Hepatocyte (in vitro differentiated cells): ENCODE data around the gene FGF9. TPM values are rescaled to one million over a fixed set of nuclear protein-coding genes. Genes with fewer than 3 reads are reported as not detected.

Experiments
- DNase-seq: peaks from one replicate; pipeline ENCODE4 v3.0.0-alpha.2; 2016; ENCODE audit warnings: low spot score
- H2AFZ ChIP-seq: fragments of 200-600 bp; sonication (generic); 2 replicates; pipeline ENCODE4 v1.6.0; 2016; ENCODE audit warnings: antibody characterized with exemption, mild to moderate bottlenecking
- H3K27ac ChIP-seq: fragments of 200-600 bp; sonication (generic); 2 replicates; pipeline ENCODE4 v1.5.1; 2016; ENCODE audit warnings: mild to moderate bottlenecking
- H3K27me3 ChIP-seq: fragments of 200-600 bp; sonication (generic); 2 replicates; pipeline ENCODE4 v1.6.1; 2016
- H3K36me3 ChIP-seq: fragments of 200-600 bp; sonication (generic); replicated peaks from 2 replicates; pipeline ENCODE4 v1.5.1; 2016; ENCODE audit warnings: low read depth; ENCODE audit not compliant: insufficient read depth
- H3K4me1 ChIP-seq: fragments of 200-600 bp; sonication (generic); 2 replicates; pipeline ENCODE4 v1.5.1; 2016; ENCODE audit warnings: mild to moderate bottlenecking, moderate library complexity; ENCODE audit not compliant: insufficient read depth
- H3K4me2 ChIP-seq: fragments of 200-600 bp; sonication (generic); 2 replicates; pipeline ENCODE4 v1.6.0; 2016
- H3K4me3 ChIP-seq: fragments of 200-600 bp; sonication (generic); 2 replicates; pipeline ENCODE4 v1.5.1; 2016; ENCODE audit warnings: mild to moderate bottlenecking
- H3K79me2 ChIP-seq: fragments of 200-600 bp; sonication (generic); 2 replicates; pipeline ENCODE4 v1.6.0; 2017; ENCODE audit warnings: mild to moderate bottlenecking
- H3K9me2 ChIP-seq: fragments of 200-600 bp; sonication (generic); replicated peaks from 2 replicates; pipeline ENCODE4 v1.6.0; 2017; ENCODE audit warnings: mild to moderate bottlenecking; ENCODE audit not compliant: insufficient read depth
- H3K9me3 ChIP-seq: fragments of 200-600 bp; sonication (generic); 2 replicates; pipeline ENCODE4 v1.5.1; 2016; ENCODE audit warnings: low read depth, mild to moderate bottlenecking
- H4K20me1 ChIP-seq: fragments of 200-600 bp; sonication (generic); 2 replicates; pipeline ENCODE4 v1.6.0; 2016; ENCODE audit warnings: mild to moderate bottlenecking; ENCODE audit not compliant: insufficient read depth, poor library complexity, severe bottlenecking
- EZH2 ChIP-seq: fragments of 200-600 bp; sonication (generic); IDR thresholded peaks from 2 replicates; pipeline ENCODE4 v1.6.1; 2016; ENCODE audit warnings: antibody characterized with exemption, mild to moderate bottlenecking, borderline replicate concordance
- EZH2phosphoT487 ChIP-seq: fragments of 200-600 bp; sonication (generic); IDR thresholded peaks from one replicate; pipeline ENCODE4 v1.6.1; 2018; ENCODE audit warnings: antibody characterized with exemption, mild to moderate bottlenecking, low read depth, moderate library complexity; ENCODE audit not compliant: unreplicated experiment, severe bottlenecking
- WGBS: methylation state at CpG from one replicate; pipeline ENCODE4 v1.1.6; 2016; ENCODE audit warnings: low lambda C conversion rate; ENCODE audit errors: missing lambda C conversion rate; 5-methylcytosine and 5-hydroxymethylcytosine counted together
- polyA plus RNA-seq: library from polyadenylated mRNA; unstranded; fragments of >200 nt; fragmentation: Nextera tagmentation; extraction: Ambion mirVana; gene quantifications from 2 replicates; pipeline ENCODE4 v1.2.1, GENCODE V29; 2016
- total RNA-seq: library from RNA; depleted of rRNA; stranded (reverse); fragments of >200 nt; gene quantifications from 2 replicates; pipeline ENCODE4 v1.2.3, GENCODE V29; 2014
- TF ChIP-seq, protein P1 (sequence below): fragments of 200-600 bp; sonication (generic); IDR thresholded peaks from 2 replicates; pipeline ENCODE4 v1.5.1; 2016; ENCODE audit warnings: antibody characterized with exemption, mild to moderate bottlenecking; ENCODE audit not compliant: poor library complexity

Gene FGF9
- total and polyA plus RNA-seq, 2 experiments from 2014 or later, result 1.6 to 2.0 TPM

DNA sequence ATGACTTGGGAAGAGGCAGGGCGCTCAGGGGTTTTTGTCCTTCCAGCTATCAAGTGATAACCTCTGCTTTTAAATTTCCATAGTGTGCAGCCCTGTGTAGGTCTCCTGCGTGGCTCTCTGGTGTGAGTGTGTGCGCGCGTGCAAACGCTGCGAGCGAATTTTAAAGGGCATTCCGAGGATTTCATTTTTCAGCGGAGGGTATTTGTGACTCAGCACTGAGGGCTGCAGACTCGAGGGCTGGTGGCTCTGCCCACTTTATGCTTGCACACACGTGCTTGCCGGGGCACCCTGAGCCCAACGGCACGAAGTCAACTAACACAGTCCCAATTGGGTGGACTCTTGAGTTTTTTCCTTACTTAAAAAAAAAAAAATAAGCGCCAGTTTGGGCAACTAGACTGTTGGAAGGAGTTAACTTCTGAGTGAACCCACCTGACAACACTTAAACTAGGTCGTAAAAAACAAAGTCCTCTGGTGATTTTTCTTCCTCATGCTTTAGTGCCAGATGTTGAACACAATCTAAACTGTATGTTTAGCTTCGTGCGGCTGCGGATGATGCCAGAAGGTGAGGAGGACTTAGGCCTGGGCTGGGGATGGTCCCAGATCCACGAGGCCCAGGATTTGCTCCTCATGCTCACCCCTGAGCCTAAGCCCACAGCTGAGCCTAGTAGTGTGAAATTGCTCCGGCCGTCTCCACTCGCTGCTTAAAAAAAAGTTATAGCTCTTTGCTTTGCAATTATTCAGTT, 2.1 kb downstream of the FGF9 start:
- Histone ChIP-seq H3K9me2 (no peaks in the 10 kb centered on the region), H3K4me2 (peak overlapping the region; percentile 98), H3K27ac (no peak overlapping the region), H3K27me3 (peaks cover 18% of the 10 kb centered on the region), H4K20me1 (no peaks in the 10 kb centered on the region), H3K4me3 (peak overlapping the region; percentile 79), H3K79me2 (peaks cover 3% of the 10 kb centered on the region), H3K4me1 (peaks cover 23% of the 10 kb centered on the region), H2AFZ (peak overlapping the region; percentile 21), H3K9me3 (no peaks in the 10 kb centered on the region), H3K36me3 (no peaks in the 10 kb centered on the region)
- TF ChIP-seq EZH2, result no peak
- TF ChIP-seq, protein P1, sequence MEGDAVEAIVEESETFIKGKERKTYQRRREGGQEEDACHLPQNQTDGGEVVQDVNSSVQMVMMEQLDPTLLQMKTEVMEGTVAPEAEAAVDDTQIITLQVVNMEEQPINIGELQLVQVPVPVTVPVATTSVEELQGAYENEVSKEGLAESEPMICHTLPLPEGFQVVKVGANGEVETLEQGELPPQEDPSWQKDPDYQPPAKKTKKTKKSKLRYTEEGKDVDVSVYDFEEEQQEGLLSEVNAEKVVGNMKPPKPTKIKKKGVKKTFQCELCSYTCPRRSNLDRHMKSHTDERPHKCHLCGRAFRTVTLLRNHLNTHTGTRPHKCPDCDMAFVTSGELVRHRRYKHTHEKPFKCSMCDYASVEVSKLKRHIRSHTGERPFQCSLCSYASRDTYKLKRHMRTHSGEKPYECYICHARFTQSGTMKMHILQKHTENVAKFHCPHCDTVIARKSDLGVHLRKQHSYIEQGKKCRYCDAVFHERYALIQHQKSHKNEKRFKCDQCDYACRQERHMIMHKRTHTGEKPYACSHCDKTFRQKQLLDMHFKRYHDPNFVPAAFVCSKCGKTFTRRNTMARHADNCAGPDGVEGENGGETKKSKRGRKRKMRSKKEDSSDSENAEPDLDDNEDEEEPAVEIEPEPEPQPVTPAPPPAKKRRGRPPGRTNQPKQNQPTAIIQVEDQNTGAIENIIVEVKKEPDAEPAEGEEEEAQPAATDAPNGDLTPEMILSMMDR, result no peak
- no peak for TF ChIP-seq EZH2phosphoT487
- DNase-seq, result no peak
- 5% methylated on average over 24 of the region's 24 CpGs for WGBS

DNA sequence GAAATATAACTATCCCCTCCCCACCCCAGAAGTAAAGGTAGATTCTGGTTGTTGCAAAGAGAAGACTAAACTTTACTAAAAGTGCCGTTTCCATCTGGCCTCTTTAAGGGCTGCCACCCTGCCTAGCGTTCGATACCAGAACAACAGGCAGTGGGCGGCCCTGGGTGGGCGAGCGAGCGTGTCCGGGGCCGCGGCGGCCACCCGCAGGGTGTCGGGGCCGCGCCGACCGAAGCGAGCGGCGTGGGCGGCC, 2.6 kb downstream of the FGF9 start:
- no peak for DNase-seq
- no peak overlapping the region for H3K27ac ChIP-seq
- WGBS, result under 1% methylated on average over 21 of the region's 21 CpGs

DNA sequence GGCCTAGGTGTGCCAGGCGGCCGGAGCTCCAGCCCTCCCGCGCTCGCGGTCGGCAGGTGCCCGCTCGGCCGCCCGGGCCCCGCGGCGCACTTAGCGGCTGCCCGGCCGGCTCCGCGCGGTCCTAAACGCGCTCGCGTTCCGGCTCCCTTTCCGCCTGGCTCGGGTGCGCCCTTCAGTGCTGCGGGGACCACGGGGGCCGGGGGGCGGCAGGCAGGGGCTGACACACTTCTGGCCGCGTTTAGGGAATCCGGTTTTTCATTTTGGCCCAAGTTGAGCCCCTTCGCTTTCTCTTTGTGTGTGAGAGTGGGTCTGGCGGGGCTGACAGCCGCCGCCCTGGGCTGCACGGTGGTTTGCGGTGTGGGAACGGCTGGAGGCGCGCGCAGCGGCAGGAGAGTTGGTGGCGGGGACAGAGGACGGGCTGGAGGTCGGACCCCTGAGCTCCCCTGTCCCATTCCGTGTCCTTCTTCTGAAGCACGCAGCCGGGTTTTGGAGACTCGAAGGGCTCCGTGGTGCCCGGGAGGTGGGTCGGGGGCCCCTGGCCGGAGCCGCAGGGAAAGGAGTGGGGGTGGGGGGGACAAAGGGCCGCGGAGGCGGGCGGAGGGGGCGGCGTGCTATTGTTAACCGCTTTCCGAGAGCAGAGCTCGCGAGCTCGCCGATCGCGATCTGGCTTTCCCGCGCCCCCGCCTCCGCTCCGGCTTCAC, 3.1 kb downstream of the FGF9 start:
- Histone ChIP-seq H3K4me2 (peak overlapping the region; percentile 98), H3K4me3 (peak overlapping the region; percentile 79), H3K36me3 (no peaks in the 10 kb centered on the region), H3K79me2 (peaks cover 3% of the 10 kb centered on the region), H2AFZ (peak overlapping the region; percentile 95), H3K27ac (peak overlapping the region; percentile 37), H4K20me1 (no peaks in the 10 kb centered on the region), H3K4me1 (peaks cover 20% of the 10 kb centered on the region), H3K9me3 (no peaks in the 10 kb centered on the region), H3K9me2 (no peaks in the 10 kb centered on the region), H3K27me3 (peaks cover 18% of the 10 kb centered on the region)
- WGBS, result 2% methylated on average over 49 of the region's 77 CpGs
- TF ChIP-seq EZH2phosphoT487, result no peak
- DNase-seq, result peak; percentile 76

More for the DNA sequence above, 2.6 kb downstream of the FGF9 start:
- Histone ChIP-seq H3K4me2 (peak overlapping the region; percentile 98), H3K4me1 (peaks cover 22% of the 10 kb centered on the region), H3K9me2 (no peaks in the 10 kb centered on the region), H2AFZ (peak overlapping the region; percentile 21), H3K36me3 (no peaks in the 10 kb centered on the region), H3K79me2 (peaks cover 3% of the 10 kb centered on the region), H4K20me1 (no peaks in the 10 kb centered on the region), H3K9me3 (no peaks in the 10 kb centered on the region), H3K27me3 (peaks cover 18% of the 10 kb centered on the region), H3K4me3 (peak overlapping the region; percentile 79)
- TF ChIP-seq, protein P1, result peak; percentile 18
- TF ChIP-seq EZH2, result no peak
- TF ChIP-seq EZH2phosphoT487, result no peak

DNA sequence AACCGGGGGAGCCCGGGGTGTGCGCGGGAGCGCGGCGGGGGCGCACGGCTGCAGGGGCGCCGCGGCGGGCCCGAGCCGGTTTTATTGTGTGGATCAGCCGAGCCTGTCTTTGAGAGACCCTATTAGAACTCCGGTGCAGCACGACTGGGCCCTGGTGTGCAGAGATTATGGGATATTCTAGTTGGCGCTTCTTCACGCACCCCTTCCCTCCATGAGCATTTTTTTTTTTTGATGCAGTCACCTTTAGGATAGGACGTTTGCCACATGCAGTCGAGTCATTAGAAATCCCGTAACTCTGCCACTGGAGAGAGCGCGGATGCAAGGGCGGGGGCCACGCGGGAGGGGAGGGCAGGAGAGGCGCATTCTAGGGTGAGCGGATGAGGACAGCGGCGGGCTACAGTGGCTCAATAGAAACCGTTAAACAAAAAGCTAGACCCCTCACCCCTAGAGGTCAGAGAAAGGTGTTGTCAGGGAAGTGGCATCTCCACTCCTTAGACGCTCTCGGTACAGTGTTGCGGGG, 3.7 kb downstream of the FGF9 start:
- peak overlapping the region; percentile 98 for H3K4me2 ChIP-seq
- no peak for DNase-seq
- H2AFZ ChIP-seq, result peak overlapping the region; percentile 95
- H3K79me2 ChIP-seq, result peaks cover 3% of the 10 kb centered on the region
- WGBS, result under 1% methylated on average over 15 of the region's 36 CpGs
- H3K36me3 ChIP-seq, result no peaks in the 10 kb centered on the region
- no peak overlapping the region for H3K27ac ChIP-seq
- TF ChIP-seq EZH2 (no peak), EZH2phosphoT487 (no peak)
- TF ChIP-seq, protein P1, result no peak
- H3K4me3 ChIP-seq, result peak overlapping the region; percentile 79
- no peaks in the 10 kb centered on the region for H3K9me2 ChIP-seq
- H3K4me1 ChIP-seq, result peaks cover 20% of the 10 kb centered on the region
- H3K27me3 ChIP-seq, result peaks cover 18% of the 10 kb centered on the region
- H4K20me1 ChIP-seq, result no peaks in the 10 kb centered on the region
- H3K9me3 ChIP-seq, result no peaks in the 10 kb centered on the region
